ENCODE results near the gene SLC38A10.

Gene SLC38A10

GRCh38 chr17:81232616-81233241 is 62.4 kb downstream of the SLC38A10 start:
- no peak overlapping the region for H3K4me3 ChIP-seq (replicated peaks; ENCODE audit: low read depth, low read length)
- no peak for DNase-seq (ENCODE audit: extremely low read depth, low read depth)
- TF ChIP-seq CTCF (IDR thresholded peaks at IDR 0.05; ENCODE audit: low read depth, low read length, missing control alignments), result no peak

DNA sequence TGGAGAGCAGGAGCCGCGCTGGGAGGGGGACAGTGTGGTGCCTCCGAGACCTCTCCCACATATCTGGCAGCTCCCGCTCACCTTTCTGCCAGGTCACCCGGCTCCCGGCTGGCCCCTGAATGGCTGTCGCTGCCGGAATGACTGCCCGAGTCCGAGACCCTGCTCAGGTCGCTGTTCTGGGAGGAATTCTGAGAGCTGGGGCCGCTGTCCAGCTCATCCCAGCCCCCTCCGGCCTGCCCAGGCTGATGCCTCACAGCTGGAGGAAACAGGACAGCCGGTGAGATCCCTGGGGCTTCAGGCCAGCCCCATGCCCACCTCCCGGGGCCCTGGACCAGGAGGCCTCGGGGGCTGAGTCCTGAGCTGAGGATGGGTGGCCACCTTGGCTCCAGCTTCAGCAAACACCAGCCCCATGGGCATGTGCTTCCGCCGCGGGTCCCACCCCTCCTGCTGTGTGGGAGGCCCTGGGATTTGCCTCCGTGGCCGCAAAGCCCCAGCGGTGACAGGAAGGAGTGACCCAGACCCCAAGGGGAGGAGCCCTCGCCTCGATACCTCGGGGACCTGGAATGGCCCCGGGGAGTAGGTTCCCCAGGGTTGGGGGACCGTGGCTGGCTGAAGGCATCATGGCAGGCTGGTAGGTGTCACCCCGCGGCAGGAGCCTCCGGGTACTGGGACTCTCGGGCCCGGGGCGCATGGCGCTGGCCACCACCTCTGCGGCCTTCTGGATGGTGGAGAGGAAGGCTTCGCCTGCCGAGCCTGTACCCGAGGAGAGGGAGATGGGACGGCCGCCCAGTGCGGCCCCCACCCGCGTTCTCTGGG is 63.1 kb downstream of the SLC38A10 start:
- H3K4me3 ChIP-seq (replicated peaks; ENCODE audit: low read depth, low read length), result no peak overlapping the region
- DNase-seq (ENCODE audit: extremely low read depth, low read depth), result no peak
- TF ChIP-seq CTCF (IDR thresholded peaks at IDR 0.05; ENCODE audit: low read depth, low read length, missing control alignments), result no peak

DNA sequence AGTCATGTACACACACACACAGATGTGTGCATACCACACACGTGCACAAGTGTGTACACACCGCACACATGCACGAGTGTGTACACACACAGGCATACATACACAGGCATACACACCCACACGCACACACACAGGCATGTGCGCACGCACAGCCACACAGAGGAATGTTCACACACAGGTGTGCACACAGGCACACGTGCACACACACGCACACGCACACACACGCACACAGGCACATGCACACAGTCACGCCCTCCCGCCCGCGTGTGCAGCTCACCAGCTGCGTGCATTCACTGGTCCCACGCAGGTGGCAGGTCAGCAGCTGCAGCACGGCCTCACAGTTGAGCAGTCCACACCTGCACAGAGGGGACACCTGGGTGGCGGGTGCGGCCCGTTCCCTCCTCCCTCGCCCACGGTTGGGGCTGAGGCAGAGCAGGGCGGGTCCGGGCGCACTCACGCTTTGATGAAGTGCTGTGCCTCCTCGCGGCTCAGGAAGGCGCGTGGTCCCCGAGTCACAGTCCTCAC is 63.9 kb downstream of the SLC38A10 start:
- no peak for DNase-seq (ENCODE audit: extremely low read depth, low read depth)
- no peak overlapping the region for H3K4me3 ChIP-seq (replicated peaks; ENCODE audit: low read depth, low read length)
- TF ChIP-seq CTCF (IDR thresholded peaks at IDR 0.05; ENCODE audit: low read depth, low read length, missing control alignments), result no peak

GRCh38 chr17:81230043-81230820 is 64.9 kb downstream of the SLC38A10 start:
- H3K4me3 ChIP-seq (replicated peaks; ENCODE audit: low read depth, low read length), result no peak overlapping the region
- DNase-seq (ENCODE audit: extremely low read depth, low read depth), result no peak
- peak; percentile 39 for TF ChIP-seq CTCF (IDR thresholded peaks at IDR 0.05; ENCODE audit: low read depth, low read length, missing control alignments)

DNA sequence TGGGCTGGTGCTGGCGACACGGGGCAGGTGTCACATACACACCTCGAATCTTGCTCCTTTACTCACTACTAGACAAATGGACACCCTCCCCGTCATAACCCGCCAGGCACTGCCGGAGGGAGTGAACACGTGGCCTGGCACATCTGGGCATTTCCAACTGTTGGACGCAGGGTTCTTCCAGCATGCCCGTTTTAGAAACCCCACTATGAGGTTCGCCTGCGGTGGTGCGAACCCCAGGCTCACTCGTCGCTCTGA is 65.5 kb downstream of the SLC38A10 start:
- H3K4me3 ChIP-seq (replicated peaks; ENCODE audit: low read depth, low read length), result no peak overlapping the region
- DNase-seq (ENCODE audit: extremely low read depth, low read depth), result no peak
- TF ChIP-seq CTCF (IDR thresholded peaks at IDR 0.05; ENCODE audit: low read depth, low read length, missing control alignments), result no peak

DNA sequence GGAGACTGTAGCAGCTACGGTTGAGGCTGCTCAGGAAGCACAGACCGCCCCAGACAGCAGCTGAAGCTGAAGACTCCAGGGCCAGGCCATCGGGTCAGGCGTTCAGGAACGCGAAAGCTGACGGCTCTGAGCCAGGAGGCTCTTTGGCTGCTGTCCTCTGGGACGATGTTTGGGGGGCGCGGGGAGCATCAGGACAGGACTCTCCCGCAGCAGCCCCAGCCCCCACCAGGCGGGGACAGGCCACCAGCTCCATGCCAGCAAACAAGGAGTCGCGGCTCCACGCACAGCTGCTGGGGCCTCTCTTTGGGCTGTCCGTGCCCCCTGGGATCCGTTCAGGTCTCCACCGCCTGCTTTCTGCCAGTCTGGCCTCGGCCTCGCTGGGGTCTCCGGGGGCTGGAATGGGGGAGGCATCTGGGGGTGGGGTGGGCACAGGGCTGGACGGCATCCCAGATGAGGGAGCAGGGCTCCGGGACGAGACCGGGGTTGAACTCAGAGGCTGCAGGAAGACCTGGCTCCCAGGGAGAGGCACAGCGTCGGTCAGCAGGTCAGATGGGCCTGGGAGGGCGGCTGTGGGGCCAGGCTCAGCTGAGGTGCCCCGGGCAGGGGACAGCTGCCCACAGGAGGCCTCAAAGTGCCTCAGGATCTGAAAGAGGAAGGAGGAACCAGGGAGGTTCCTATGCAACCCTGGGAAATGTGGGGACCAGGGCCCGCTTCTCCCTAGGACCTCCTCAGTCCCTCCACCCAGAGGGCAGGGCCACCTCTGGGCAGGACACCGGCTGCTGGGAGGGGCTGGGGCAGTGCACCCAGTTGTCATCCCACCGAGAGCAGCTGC is 66.1 kb downstream of the SLC38A10 start:
- no peak for TF ChIP-seq CTCF (IDR thresholded peaks at IDR 0.05; ENCODE audit: low read depth, low read length, missing control alignments)
- no peak for DNase-seq (ENCODE audit: extremely low read depth, low read depth)

More for the DNA sequence above, 66.1 kb downstream of the SLC38A10 start:
- no peak overlapping the region for H3K4me3 ChIP-seq (replicated peaks; ENCODE audit: low read depth, low read length)

All from HFF-Myc (cell line).